Activated CD8-positive, alpha-beta memory T cell treated with anti-CD3 and anti-CD28 coated beads for 36 hours (primary cell): Measurements from ENCODE around the gene NAA16. TPM values are rescaled to one million over a fixed set of nuclear protein-coding genes. Genes with fewer than 3 reads are reported as not detected.

ENCODE experiments used
- CTCF ChIA-PET: fragments of 350-600 bp; sonication (Branson Sonifier 250); formaldehyde crosslinking; loops from one replicate; lab custom pipeline; 2021; ENCODE audit warnings: antibody characterized with exemption; lab: Charles Lee
- POLR2A ChIA-PET: fragments of 350-600 bp; sonication (Branson Sonifier 250); formaldehyde crosslinking; loops from one replicate; lab custom pipeline; 2021; ENCODE audit warnings: antibody characterized with exemption; lab: Charles Lee
- total RNA-seq, 2 experiments: library from RNA; stranded (reverse); gene quantifications; one replicate each; pipeline ENCODE4 v1.2.3, GENCODE V29; 2021

NAA16 gene
- total RNA-seq, 2 experiments from 2014 or later: 21.5 to 21.7 TPM

DNA sequence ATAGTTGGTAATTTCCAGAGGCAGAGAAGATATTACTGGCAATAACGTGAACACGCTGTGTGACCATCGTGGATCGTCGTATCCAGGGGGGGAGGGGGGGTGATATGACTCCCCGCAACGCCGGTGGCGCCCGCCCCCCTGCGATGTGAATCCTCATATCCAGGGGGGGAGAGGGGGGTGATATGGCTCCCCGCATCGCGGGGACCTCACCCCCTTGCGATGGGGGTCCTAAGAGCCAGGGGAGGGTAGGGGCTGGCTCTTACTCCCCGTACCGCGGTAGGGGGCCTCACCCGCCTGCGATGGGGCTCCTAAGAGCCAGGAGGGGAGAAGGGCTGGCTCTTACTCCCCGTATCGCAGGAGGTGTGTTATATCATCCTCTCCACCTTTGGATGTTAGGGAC, 115.0 kb downstream of the NAA16 start:
- POLR2A ChIA-PET: no interaction called here

More for the DNA sequence above, 115.0 kb downstream of the NAA16 start:
- CTCF ChIA-PET: no interaction called here

Other genes starting within 250 kb of the NAA16 start
- gene WBP4, start 249.8 kb upstream of the NAA16 start, total RNA-seq: 10 to 100 TPM; 15.1 to 15.5 TPM
- gene KBTBD6, start 178.5 kb upstream of the NAA16 start, total RNA-seq: 1 to 10 TPM; 4.9 to 5.7 TPM
- 1 to 10 TPM; 2.7 to 2.9 TPM for gene KBTBD7, start 116.7 kb upstream of the NAA16 start, total RNA-seq
- 10 to 100 TPM; 18.0 to 19.1 TPM for gene MTRF1, start 47.7 kb upstream of the NAA16 start, total RNA-seq
- 100 to 1,000 TPM; 128 to 129 TPM for gene RGCC, start 146.3 kb downstream of the NAA16 start, total RNA-seq